Measurements from ENCODE around the gene SDHC. TPM values are rescaled to one million over a fixed set of nuclear protein-coding genes. Genes with fewer than 3 reads are reported as not detected.

The SDHC gene, protein sequence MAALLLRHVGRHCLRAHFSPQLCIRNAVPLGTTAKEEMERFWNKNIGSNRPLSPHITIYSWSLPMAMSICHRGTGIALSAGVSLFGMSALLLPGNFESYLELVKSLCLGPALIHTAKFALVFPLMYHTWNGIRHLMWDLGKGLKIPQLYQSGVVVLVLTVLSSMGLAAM
- total RNA-seq (2014; rRNA removed; shearing (Covaris generic)), result 342 and 386 TPM in 2 replicates

DNA sequence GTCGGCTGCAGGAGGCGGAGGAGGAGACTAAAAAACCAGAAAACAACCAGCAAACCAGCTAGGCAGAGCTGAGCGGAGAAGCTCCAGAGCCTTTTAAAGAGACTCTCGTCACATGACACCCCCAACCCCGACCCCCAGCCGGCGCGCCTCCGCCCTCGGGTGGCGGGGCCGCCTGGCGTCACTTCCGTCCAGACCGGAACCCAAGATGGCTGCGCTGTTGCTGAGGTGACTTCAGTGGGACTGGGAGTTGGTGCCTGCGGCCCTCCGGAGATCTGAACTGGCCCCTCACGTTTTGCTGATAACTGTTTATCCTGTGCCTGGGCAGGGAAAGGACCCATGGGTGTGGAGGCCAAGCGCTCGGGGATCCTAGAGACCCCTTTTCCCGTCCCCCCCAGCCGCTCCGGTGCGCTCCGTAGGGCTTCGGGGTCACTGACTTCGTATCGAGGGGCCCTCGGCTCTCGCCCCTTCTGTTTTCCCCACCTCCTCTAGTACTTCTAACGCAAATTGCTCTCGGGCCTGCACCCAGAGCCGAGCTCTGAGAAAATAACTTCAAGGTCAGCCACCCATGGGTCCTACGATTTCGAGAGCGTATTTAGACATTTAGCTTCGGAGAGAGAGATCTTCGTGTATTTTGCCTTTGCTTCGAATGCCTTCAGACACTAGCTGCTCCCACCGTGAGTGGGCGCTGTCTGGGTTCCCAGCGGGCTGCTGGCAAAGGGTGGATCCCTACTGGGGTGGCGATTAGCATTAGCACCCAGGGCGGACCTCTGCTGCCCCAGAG lies at the start of gene SDHC:
Gene SDHC (plus strand): TSS at position 181 of the 781 bp plus-strand sequence. CDS start 25 bp downstream, at position 206.
- in situ Hi-C loops (cut with HindIII; ENCODE audit: low sequenced_read_pairs), result no loop called here
- DNase-seq (ENCODE audit: low spot score), result peak; percentile 95

DNA sequence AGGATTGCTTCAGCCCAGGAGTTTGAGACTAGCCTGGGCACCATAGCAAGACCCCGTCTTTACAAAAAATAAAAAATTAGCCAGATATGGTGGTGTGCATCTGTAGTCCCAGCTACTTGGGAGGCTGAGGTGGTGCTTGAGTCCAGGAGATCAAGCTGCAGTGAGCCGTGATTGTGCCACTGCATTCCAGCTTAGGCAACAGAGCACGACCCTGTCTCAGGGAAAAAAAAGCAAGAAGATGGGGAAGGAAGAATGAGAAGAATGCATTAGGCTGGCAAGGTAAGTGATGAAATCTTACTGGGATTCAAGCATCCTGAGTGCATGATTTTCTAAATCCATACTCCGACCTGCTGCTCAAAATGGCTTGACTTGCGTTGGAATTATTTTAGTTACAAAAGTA lies 48.9 kb upstream of the SDHC start:
- in situ Hi-C loops (cut with HindIII; ENCODE audit: low sequenced_read_pairs), result no loop called here
- DNase-seq (ENCODE audit: low spot score), result no peak

DNA sequence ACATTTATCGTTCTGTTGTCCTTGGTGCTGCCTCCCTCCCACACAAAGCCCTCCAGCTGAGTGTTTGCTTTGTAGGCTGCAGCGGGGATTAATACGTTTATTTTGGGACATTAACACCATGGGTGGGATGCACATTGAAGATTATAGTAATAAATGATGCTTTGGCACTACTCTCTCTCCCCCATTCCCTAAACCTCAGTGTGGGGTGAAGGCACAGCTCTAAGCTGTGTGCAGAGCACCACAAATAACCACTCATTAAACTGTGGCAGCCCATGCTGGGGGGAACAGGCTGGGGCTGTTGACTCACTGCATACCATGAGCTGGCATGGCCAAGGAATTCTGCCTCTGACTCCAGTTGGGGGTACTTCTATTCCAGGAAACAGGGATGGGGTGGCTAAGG lies 48.0 kb upstream of the SDHC start:
- no peak for DNase-seq (ENCODE audit: low spot score)
- in situ Hi-C loops (cut with HindIII; ENCODE audit: low sequenced_read_pairs), result no loop called here

DNA sequence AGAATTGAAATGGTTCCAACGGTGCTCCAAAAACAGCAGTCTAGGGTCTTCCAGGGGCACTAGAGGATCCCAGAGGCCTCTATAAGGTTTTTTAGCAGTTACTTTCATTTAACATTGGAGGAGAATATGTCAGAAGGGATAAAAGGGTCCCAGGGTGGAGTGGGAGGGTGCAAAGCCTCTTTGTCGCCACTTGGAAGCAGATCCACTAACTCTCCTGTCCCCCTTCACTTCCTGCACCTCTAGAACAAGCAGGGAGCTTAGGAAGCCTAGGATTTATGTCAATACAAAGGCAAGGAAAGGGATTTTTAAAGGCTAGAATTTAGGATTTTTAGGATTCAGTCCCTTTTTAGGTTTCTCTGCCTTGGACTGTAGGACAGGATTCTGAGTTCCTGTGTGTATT lies 47.3 kb upstream of the SDHC start:
- no peak for DNase-seq (ENCODE audit: low spot score)
- in situ Hi-C loops (cut with HindIII; ENCODE audit: low sequenced_read_pairs), result no loop called here

DNA sequence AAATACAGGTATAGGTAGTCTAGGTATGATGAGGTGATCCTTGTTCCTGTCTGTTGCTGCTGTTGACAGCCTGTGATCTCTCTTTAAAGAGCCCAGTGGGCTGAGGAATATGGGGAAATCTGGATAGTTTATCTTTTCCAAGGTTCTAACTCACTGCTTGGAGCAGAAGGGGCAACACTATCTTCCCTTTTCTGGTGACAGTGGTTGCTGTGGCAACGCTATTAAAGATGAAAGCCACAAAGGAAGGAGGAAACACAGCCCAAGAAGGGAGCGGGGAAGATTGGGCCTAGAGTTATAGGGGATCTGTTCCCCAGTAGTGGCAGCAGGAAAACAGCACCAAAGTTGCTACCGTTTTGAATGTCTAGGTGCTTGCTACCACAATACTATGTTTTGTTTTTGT lies 46.9 kb upstream of the SDHC start:
- in situ Hi-C loops (cut with HindIII; ENCODE audit: low sequenced_read_pairs), result no loop called here

DNA sequence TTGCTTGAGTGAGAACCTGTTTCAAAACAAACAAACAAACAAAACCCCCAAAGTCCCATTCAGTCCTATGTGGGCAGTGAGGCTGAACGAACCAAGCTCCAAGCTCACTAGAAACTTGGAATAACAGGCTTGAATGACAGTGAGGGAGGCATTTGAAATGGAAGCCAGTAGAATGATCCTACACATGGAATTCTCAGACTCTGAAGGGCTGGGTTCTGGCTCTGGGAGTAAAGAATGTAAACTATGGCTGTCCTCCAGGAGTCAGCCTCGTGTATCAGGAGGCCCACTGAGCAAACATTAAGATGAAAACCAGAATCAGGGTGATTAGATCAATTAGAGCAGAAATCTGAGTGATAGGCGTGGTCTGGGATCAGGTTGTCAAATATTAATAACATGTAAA lies 40.8 kb upstream of the SDHC start:
- no peak for DNase-seq (ENCODE audit: low spot score)
- in situ Hi-C loops (cut with HindIII; ENCODE audit: low sequenced_read_pairs), result no loop called here

More for the DNA sequence above, 46.9 kb upstream of the SDHC start:
- DNase-seq (ENCODE audit: low spot score), result no peak

DNA sequence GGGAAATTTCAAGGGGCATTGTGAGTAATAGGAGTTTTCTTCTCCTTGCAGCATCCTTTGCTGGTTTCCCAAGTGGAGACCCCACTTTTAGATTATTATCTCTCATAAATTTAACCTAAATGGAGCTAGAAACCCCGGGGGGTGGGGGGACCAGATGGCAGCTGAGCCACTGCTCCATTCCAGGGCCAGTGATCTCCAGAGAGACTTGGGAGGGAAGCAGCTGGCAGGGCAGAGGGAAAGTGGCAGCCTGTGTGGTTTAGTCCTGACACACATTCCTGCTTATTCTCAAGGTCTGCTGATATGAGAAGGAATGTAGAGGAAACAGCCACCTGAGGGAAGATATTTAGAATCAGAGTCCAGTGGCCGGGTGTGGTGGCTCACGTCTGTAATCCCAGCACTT lies 39.3 kb upstream of the SDHC start:
- in situ Hi-C loops (cut with HindIII; ENCODE audit: low sequenced_read_pairs), result no loop called here
- peak; percentile 17 for DNase-seq (ENCODE audit: low spot score)

DNA sequence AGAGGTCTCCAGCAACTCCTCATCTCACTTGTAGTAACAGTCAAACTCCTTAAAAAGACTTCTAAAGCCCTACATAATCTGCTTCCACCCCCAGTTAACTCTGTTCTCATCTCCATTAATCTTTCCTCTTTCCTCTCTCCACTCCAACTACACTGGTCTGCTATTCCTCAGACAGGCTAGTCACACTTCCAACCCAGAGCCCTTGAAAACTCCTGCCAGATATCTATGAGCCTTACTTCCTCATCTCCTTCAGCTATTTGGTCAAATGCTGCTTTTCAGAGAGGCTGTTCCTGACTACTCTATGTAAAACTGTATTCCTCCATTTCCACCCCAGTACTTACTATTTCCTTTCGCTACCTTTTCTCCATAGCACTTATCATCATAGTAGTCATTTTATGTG lies 31.2 kb upstream of the SDHC start:
- no peak for DNase-seq (ENCODE audit: low spot score)
- in situ Hi-C loops (cut with HindIII; ENCODE audit: low sequenced_read_pairs), result no loop called here

DNA sequence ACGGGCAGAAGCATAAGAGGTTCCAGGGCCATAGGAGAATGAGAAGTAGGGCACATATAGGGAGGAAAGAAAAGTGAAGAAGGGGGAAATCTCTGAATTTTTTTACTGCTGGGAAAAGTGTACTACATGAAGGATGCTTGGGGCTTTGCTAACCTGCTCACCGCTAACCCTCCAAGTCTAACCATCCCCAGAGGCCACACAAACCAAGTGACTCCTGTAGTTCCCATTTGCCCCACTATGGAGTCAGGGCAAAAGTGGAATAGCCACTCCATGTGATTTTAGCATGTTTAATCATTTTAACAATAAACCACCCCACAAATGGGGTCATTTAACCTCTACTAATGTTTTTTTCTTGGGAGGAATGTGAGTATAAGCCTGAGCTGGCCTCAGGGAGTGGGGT lies 29.1 kb upstream of the SDHC start:
- in situ Hi-C loops (cut with HindIII; ENCODE audit: low sequenced_read_pairs), result no loop called here
- DNase-seq (ENCODE audit: low spot score), result no peak

DNA sequence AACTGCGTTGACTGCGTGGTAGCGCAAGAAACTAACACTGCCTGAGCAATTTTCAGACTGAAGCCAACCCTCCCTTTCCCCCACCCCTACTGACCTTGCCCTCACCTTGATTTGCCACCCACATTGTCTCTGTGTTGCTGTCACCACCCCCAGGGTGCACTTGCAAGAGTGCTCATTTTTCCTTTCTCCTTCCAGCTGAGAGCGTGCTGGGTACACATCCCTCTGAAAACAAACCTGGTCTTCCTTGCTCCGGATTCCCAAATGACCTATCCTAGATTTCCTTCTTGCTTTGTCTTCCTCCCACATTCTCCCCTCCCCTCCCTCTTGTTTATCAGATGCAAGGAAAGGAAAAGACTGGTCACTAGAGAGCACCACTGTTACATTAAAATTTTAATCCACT lies 28.7 kb upstream of the SDHC start:
- in situ Hi-C loops (cut with HindIII; ENCODE audit: low sequenced_read_pairs), result no loop called here
- no peak for DNase-seq (ENCODE audit: low spot score)

DNA sequence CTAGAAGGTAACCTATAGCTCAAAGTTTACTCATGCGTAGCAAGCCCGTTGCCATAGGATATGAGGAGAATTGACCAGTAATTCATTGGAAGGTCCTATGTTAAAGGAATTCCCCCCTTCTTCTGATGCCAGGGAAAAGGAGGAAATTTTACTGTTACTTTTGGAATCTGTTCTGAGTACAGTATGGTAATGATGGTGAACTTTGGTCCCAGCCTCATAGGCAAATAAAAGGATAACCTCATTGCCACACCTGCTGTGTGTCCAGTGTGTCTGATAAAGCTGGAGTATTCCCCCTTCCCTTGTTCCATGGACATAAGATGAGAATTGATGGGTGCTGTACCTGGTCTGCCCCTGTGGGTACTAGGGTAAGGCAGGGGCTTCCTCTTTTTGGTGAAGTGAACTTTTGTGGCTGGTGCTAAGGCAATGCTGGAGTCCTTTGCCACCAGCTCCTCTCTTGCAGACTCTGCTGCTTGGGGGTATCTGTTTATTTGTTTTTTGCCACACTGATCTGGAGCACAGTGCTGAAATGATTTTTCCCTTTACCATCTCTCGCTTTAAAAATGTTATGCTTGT lies 26.6 kb upstream of the SDHC start:
- DNase-seq (ENCODE audit: low spot score), result no peak
- in situ Hi-C loops (cut with HindIII; ENCODE audit: low sequenced_read_pairs), result no loop called here

DNA sequence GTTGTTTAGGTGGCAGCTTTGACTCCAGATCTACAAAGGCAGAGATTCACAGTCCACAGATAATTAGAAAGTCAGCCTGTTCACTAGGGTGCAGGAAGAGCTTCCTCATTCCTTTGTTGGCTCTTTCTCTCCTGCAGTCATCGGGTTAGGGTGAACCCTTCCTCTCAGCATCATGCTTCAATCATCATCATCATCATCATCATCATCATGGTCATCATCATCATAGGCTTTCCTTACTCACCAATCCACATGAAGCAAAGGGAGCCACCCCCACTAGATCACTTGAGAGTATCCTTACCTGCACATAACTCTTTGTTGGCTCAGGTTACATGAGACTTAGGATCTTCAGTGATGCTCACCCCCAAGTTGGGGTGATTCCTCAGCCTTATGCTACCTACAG lies 23.4 kb upstream of the SDHC start:
- no peak for DNase-seq (ENCODE audit: low spot score)
- in situ Hi-C loops (cut with HindIII; ENCODE audit: low sequenced_read_pairs), result no loop called here

DNA sequence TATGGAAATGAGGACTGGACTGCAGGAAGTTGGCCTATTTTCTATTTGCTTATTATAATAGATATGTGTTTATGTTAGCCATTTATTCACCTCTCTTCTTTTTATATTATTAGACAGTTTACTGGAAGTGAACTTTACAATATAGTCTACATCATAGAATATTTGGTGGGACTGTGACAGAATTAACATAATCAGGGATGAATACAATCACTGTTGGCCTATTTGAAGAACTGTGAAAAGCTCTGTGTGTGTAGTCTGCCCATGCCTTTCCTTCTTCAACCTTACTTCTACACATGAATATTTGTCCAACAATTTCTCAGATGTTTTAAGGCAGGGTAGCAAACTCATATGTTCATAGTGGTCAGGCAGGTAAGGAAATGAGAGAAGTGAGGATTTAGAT lies 16.8 kb upstream of the SDHC start:
- in situ Hi-C loops (cut with HindIII; ENCODE audit: low sequenced_read_pairs), result no loop called here
- DNase-seq (ENCODE audit: low spot score), result no peak

DNA sequence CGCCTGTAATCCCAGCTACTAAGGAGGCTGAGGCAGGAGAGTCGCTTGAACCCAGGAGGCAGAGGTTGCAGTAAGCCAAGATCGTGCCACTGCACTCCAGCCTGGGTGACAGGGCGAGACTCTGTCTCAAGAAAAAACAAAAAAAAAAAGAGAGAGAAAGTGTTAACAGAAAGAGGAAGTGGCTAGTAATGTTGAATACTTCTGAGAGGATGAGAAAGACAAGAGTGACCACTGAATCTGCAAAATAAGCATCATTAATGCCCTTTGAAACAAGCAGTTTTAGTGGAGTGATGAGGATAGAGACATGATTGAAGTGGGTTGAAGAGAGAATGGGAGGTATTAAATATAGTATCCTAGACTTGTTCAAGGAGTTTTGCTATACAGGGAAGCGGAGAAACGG lies 16.1 kb upstream of the SDHC start:
- no peak for DNase-seq (ENCODE audit: low spot score)
- in situ Hi-C loops (cut with HindIII; ENCODE audit: low sequenced_read_pairs), result no loop called here

DNA sequence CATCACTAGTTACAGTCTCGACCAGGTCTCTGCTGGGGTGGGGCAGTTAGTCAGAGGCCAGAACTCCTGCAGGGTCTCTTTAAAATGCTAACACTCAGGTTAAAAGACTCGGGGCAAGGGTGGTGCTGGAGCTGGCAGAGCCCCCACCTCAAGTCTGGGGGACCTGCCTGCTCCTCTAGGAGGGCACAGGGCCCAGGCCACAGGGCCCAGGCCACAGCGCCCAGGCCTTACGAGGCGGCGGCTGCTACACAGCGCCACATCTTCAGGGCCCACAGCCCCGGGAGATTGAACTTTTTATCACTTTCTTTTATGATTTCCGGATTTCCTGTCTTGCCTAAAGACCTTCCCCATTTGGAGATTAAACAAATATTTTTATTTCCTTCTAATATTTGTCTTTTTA lies 14.8 kb upstream of the SDHC start:
- DNase-seq (ENCODE audit: low spot score), result no peak
- in situ Hi-C loops (cut with HindIII; ENCODE audit: low sequenced_read_pairs), result no loop called here

DNA sequence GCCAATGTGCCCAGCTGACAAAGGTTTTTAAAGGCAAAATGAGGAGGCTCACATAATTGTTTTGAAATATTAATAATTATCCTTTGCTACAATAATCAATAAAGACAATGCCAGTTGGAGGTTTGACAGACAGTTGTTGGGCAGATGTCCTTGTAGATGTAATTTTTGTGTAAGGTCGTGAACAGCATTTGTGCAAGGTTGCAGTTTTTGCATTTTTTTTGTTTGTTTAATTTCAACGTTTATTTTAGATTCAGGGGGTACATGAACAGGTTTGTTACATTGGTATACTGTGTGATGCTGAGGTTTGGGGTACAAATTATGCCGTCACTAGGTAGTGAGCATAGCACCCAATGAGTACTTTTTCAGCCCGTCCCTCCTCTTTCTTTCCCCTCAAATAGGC lies 13.7 kb upstream of the SDHC start:
- no peak for DNase-seq (ENCODE audit: low spot score)
- in situ Hi-C loops (cut with HindIII; ENCODE audit: low sequenced_read_pairs), result no loop called here

DNA sequence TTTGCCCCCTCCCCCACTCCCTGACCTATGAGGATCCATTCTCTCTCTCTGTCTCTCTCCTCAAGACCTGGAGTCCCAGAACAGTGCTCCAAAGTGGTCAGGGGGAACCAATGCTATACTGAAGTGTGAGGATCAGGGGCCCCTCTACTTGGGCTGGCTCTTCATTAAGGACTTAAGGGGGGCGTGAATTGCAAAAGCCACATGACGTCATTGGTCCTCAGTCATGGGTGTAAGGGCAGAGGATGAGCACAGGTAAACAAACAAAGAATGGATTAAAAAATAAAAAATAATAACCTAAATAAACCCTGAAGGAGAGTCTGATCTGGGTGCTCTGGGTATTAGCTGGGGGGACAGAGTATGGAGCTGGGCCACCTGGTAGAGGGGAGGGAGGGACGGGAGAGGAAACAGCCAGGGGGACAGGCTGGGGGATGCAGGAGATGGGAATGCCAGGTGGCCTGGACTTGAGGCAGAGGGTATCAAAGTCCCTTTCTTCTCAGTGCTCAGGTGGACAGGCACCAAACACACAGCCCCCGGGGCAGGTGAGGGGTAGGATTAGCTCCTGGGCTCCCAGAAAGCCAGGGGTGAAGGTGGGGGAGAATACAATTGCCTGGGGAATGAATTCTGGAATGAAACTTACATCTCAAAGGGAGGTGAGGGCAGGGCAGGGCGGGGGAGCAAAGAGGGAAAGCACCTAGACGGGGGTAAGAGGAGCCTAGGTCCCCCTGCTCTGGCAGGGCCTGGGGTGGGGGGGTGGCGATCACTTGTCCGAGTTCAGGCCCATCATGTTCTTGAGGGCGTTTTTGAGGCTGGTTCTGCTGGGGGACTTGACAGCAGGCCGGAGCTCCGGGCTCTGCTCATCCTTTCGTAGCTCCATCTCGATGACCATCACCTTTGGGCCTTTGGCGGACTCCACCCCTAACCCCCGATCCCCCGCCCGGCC lies 9.0 kb upstream of the SDHC start:
- in situ Hi-C loops (cut with HindIII; ENCODE audit: low sequenced_read_pairs), result no loop called here
- DNase-seq (ENCODE audit: low spot score), result peak; percentile 6

DNA sequence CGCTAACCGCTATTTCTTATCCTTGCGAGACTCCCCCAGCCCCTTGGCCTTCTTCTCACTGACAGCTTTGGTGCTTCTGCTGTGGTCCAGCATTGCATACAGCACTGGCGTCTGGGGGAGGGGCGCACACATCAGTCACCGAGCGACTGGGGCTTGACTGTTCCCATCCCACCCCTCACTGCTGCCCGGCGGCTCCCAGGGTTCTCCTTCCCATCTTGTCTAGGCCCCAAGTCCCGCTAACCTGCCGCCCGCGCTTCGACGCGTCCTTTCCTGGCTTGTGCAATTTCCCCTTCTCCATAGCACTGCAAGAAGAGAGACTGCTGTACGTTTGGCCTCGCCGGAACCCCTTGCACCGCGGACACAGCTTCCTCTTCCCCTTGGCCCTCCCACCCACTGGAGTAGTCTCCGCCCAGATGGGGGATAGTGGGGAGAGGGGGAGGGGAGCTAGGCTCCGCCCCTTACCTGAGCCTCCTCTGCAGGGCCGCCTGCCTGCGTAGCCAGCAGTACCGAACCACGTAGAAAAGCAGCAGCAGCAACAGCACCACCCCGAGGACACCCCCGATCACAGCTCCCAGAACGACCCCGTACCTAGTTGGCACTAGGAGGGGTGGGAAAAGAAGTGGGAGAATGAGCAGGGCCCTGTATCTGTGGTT lies 8.2 kb upstream of the SDHC start:
- peak; percentile 91 for DNase-seq (ENCODE audit: low spot score)
- in situ Hi-C loops (cut with HindIII; ENCODE audit: low sequenced_read_pairs), result no loop called here

DNA sequence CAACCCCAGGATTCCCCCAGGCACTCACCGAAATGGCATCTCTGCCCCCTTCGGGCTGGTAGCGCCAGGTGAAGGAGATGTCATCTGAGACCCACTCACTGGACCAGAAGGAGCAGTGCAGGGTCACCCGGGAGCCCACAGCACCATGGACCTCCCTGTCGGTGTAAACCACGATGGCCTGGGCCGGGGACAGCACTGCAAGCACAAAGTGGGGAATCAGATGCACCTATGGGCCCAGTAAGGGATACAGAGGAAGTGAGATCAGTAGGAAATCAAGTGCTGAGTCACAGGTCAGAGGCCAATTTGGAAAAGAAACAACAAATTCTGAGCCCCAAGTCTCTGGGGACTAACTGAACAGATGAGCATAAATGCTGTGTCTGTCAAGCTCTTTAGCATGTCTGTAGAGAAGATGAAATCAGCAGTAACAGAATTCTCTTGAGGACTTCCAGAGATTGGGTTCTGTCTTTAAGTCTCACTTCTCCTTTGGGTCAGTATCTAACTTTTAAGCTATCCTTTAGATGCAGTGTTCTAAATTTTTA lies 6.9 kb upstream of the SDHC start:
- in situ Hi-C loops (cut with HindIII; ENCODE audit: low sequenced_read_pairs), result no loop called here
- DNase-seq (ENCODE audit: low spot score), result peak; percentile 3
